ENCODE results near the gene DUSP22. TPM values are rescaled to one million over a fixed set of nuclear protein-coding genes. Genes with fewer than 3 reads are reported as not detected.

Gene DUSP22
- total RNA-seq, 1 experiment from 2014 or later, result 34.8 TPM

- ATAC-seq (no peak), DNase-seq (ENCODE audit: low read depth, low spot score) (no peak)
- TF ChIP-seq SIN3A (IDR thresholded peaks at IDR 0.05; ENCODE audit: borderline replicate concordance, insufficient read depth, low read depth, low read length) (no peak), CTCF (IDR thresholded peaks at IDR 0.05) (no peak), POLR2AphosphoS5 (IDR thresholded peaks at IDR 0.05; ENCODE audit: low read depth, low read length) (no peak), TCF7L2 (IDR thresholded peaks at IDR 0.05; ENCODE audit: low read depth, low read length) (no peak), REST (IDR thresholded peaks at IDR 0.05; ENCODE audit: insufficient read depth in 1 of 2, low read depth in 2 of 2, low read length in 1 of 2) (no peak)
- no TSS peak for BruUV-seq (replicated peaks)
- CTCF ChIA-PET, result interaction anchor here (0.6 kb wide), 1 partner anchor 252 kb away, joined by 3 read pairs; no protein-coding TSS in a partner anchor
- Histone ChIP-seq H3K4me3 (ENCODE audit: low read depth in 2 of 2, low read length in 2 of 2) (no peak overlapping the region), H3K4me1 (ENCODE audit: control insufficient read depth, insufficient read depth, low read length) (no peaks in the 10 kb centered on the region), H3K9me3 (ENCODE audit: control insufficient read depth, insufficient read depth, low read depth, low read length) (no peaks in the 10 kb centered on the region), H3K27me3 (ENCODE audit: control insufficient read depth, insufficient read depth, low read length) (no peaks in the 10 kb centered on the region), H3K27ac (ENCODE audit: low read length) (no peak overlapping the region), H3K36me3 (ENCODE audit: control insufficient read depth, insufficient read depth, low read length) (no peaks in the 10 kb centered on the region)
- POLR2A ChIA-PET, result no interaction called here
- intact Hi-C loops (cut with micrococcal nuclease; ENCODE audit: unreplicated experiment) (no loop called here), in situ Hi-C loops (cut with HindIII; ENCODE audit: low pct_unique_long_range_greater_than_20kb, low sequenced_read_pairs) (no loop called here)
These were observed 16.0 kb downstream of the DUSP22 start for GRCh38 chr6:308307-308706.

DNA sequence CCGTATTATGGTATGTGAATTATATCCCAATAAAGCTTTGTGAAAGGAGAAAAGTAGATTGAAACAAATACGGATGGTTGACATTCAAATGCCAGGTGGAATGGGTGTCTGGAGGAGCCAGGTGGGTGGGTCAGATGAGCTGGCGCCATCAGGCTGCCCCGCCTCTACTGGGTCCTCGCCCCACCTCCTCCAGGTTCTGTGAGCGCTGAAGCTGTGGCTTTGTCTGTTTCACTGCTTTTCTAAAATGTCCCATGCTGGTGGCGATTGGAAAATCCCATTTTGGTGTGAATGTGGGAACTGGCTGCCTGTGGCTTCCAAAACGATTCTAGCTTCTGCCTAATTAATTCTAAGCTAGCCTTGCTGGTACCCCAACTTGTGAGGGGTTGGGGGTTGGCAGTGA is 16.5 kb downstream of the DUSP22 start:
- DNase-seq (ENCODE audit: low read depth, low spot score), result no peak
- Histone ChIP-seq H3K27me3 (ENCODE audit: control insufficient read depth, insufficient read depth, low read length) (no peaks in the 10 kb centered on the region), H3K36me3 (ENCODE audit: control insufficient read depth, insufficient read depth, low read length) (no peaks in the 10 kb centered on the region), H3K4me3 (ENCODE audit: low read depth in 2 of 2, low read length in 2 of 2) (no peak overlapping the region), H3K4me1 (ENCODE audit: control insufficient read depth, insufficient read depth, low read length) (no peaks in the 10 kb centered on the region), H3K9me3 (ENCODE audit: control insufficient read depth, insufficient read depth, low read depth, low read length) (no peaks in the 10 kb centered on the region), H3K27ac (ENCODE audit: low read length) (no peak overlapping the region)
- intact Hi-C loops (cut with micrococcal nuclease; ENCODE audit: unreplicated experiment), result no loop called here
- BruUV-seq (replicated peaks), result no TSS peak
- in situ Hi-C loops (cut with HindIII; ENCODE audit: low pct_unique_long_range_greater_than_20kb, low sequenced_read_pairs), result no loop called here
- ChIA-PET CTCF (interaction anchor here (0.6 kb wide), 1 partner anchor 252 kb away, joined by 3 read pairs; no protein-coding TSS in a partner anchor), POLR2A (no interaction called here)
- ATAC-seq, result no peak
- no peak for TF ChIP-seq POLR2AphosphoS5 (IDR thresholded peaks at IDR 0.05; ENCODE audit: low read depth, low read length)
- TF ChIP-seq CTCF (IDR thresholded peaks at IDR 0.05), result no peak
- TF ChIP-seq REST (IDR thresholded peaks at IDR 0.05; ENCODE audit: insufficient read depth in 1 of 2, low read depth in 2 of 2, low read length in 1 of 2), result no peak
- TF ChIP-seq TCF7L2 (IDR thresholded peaks at IDR 0.05; ENCODE audit: low read depth, low read length), result no peak
- TF ChIP-seq SIN3A (IDR thresholded peaks at IDR 0.05; ENCODE audit: borderline replicate concordance, insufficient read depth, low read depth, low read length), result no peak
